NCI-H2171 (cell line): ENCODE results near the gene SF1.

ENCODE experiments used
- DNase-seq: peaks from one replicate; lab custom pipeline; 2025; lab: John Stamatoyannopoulos, UW

SF1 gene

DNA sequence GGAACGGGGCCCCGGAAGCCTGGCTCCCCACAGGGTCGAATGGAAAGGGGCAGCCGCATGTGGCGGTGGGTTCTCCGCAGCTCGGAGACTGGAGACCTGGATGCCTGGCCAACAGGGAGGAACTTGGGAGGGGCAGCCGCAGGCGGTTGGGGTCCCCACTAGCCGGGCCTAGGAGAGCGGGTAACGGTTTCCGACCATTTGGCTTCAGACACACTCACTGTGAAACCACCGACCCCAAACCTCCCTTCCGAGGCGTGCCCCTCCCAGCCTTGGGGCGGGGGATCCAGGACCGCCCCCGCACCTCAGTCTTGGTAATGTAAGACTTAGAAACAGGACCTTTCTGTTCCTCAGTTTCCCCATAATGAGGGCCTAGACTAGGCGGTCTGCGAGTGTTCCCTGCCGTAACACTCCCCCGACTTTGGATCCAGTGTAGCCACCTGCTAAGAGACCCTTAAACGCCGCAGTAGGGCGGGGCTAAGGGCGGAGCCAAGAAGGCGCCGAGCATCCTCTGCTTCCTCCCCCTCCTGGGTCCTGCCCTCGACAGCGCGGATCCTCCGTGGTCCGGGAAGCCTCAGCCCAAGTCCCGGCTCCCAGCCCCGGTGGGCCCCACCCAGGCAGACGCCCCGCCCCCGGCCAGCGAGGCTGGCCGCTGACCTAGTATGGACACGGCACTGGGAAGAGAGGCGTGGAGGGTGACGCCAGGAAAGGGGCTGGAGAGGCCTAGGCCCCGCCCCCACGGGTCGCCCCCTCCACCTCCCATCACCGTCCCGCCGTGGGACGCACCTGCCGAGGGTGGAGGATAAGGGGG lies 32.6 kb downstream of the SF1 start:
- no peak for DNase-seq

DNA sequence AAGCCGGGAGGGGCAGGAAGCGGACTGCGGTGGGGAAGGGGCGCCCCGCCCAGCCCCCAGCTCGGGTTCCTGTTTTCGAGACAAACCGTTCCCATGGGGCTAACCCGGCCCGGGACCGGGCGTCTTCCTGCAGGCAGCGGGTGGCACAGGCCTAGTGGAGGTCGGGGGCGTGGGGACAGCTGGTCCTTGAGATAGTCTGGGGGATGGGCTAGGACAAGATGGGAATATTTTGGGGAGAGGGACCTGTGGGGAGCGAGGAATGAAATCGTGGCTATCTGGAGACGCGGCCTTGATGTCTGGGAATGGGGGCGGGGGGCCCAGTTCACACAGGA lies 33.2 kb downstream of the SF1 start:
- peak; percentile 22 for DNase-seq

DNA sequence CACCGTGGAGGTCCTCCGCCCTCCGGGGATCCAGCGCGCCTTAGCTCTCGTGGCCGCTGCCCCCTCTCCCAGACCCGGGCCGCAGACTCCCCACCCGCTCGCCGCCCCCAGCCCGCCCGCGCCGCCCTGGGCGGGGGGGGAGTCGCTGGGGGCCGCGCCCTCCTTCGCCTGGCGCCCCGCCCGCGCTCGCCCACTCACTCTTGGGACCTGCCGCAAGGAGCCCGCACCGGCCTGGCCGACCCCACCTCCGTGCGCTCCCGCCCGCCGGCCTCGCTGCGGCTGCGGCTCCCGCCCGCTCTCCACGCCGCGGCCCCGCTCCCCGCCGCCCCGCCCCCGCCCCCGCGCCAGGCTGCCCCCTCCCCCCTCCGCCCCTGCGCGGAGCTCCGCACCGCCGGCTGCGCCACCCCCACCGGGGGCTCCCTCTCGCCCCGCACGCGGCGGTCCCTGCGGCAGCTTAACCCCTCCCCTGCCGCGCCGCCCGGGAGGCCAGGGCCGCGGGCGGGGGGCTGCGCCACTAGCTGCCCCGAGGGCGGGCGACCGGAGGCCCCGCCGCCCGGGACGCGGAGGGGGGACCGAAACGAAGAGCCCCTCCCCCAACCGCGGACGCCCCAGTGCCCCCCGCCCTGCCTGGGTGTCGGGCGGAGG lies 33.7 kb downstream of the SF1 start:
- DNase-seq: no peak

DNA sequence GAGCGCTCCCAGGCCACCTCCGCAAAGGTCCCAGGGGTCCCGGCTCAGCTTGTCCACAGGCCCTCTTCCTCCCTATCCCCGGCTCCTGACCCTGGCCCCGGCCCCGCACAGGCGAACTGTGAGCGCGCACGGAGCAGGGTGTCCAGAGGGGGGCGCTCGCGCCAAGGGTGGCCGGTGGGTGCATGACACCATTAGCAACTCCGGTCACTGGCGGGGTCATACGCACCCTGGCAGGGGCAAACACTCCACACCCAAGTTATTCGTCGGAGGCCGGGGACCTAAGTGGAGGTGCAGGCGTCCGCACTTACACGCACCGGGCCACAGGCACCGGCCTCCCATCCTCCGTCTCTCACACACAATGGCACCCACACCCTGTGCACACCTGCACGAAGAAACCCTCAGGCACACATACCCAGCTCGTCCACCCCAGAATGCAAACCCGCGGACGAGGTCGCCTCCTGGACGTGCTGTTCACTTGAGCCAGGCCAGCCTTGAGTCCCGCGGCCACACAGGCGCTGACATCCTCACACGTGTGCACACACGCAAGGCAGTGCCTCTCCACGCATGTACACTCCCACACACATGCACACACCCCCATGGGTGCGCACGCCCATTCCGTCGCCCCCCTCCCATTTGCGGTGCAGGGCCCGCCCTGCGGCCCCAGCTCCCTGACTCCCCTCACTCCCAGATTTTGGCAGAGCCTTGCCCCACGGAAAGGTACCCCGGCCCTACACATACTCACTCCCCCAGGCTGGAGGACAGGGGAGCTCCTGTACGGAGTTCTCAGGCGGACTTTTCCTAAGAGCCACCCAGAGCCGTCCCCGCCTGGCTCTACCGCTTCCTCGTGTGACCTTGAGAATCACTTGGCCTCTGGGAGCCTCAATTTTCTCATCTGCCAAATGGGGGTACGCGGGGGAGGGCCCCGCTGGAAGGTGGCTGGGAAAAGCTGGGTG lies 34.5 kb downstream of the SF1 start, which contains the start of gene RASGRP2:
RASGRP2 (minus strand) TSS at position 552 of the 953 bp plus-strand sequence. CDS start 1,276 bp downstream, outside the sequence.
- peak; percentile 20 for DNase-seq

DNA sequence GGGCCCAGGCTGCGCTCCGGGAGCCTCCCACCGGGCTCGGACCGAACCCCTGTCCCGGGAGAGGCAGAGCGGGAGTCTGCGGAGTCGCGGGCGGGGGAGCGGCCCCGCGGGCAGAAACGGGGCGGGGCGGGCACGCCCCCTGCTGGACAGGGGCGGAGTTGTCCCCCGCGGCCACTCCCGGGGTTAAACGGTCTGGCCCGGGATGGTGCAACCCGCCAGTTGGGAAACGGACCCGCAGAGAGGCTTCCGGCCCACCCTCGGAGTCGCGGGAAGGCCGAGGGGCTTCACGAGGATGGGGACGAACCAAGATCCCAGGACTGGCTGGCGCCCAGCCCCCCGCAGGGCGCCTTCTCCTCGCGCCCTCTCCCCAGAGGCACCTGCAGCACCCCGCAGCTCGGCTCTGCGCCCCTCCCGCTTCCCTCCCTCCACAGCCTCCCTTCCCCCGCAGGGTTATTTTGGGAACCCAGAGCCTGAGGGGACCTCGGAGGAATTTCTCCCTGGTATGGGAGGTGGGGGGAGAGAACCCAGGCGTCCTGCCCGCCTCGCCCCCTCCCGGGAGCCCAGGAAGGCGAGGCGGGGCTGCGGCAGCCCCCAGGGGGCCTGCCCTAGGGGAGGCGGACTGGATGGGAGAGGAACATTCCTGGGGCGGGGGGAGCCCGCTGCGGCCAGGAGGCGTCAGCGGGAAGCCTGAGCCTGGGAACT lies 35.3 kb downstream of the SF1 start:
- no peak for DNase-seq

DNA sequence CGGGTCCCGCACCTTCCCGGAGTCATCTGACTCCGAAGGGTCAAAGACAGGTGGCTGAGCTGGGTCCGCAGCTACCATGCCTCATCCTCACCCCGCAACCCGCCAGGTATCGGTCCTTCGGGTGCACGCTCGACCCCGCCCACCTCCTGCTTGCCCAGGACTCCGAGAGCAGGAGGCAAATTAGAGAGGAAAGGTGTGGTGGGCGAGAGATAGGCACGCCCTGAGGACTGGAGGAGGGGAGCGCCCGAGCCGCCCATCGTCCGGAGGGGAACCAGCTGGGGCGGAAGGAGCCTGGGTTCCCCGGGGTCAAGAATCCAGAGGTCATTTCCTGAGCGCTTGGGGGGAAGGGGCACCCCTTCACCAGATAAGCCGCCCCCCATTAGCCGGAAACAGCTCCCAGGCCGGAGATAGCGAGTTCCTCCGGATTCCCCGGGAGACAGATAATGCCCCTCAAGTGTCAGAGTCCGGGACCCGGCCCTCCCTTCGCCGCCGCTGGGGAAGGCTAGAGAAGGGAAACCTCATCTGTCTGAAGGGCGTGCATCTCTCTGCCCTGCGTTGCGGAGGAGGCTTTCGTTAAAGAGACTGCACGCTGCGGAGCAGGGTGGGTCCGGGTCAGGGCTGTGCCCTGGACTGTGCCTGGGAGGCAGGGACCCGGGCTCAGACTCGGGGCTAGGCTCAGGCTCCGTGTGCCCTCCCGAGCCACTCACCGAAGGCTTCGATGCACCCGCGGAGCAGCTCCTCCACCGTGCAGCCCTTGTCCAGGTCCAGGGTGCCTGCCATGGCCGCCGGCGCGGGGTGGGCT lies 36.1 kb downstream of the SF1 start:
- no peak for DNase-seq

DNA sequence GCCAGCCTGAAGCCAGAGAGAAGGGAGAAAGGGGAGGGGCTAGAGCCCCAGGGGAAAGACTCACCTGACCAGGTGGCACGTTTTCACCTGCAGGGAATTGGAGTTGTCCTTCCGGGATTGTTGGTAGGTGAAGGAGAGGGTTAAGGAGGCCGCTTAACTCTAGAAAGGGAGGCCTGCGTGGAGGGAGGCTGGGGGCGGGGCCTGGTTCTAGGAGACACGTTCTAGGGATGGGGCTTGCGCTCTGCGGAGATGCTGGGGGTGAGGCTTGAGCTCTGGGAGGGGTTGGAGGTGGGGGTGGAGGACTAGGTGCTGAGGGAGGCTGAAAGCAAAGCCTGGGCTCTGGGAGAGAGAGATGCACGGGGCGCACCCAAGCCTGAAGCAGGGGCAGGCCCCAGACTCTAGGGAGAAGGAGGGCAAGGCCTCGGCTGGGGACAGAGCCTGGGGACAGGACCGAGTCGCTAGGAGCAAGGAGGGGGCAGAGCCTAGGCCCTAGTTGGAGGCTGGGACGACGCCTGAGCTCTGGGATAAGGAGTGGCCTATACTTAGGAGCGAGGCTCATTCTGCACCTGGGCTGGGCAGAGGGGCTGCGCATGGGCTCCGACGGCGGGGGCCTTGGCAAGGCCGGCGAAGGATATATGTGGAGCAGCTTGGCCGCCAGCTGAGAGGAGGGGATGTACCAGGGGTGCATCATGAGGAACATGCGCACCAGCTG lies 36.8 kb downstream of the SF1 start:
- no peak for DNase-seq

DNA sequence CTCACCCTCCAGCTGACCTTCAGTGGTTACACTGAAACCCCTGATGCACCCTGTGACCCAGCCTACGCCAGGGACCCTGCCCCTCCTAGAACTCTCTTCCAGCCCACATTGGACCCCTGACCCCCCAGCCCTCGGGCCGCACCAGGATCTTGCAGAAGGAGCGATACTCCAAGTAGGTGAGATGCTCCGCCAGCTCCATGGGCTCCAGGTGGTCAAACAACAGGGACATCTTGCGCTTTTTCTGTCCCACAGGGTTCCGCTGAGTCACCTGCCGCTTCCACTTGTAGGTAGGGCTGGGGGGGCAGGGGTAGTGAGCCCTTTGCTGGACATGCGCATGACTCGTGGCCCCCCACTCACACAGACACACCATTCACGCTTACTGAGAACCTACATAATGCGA lies 38.5 kb downstream of the SF1 start:
- no peak for DNase-seq

DNA sequence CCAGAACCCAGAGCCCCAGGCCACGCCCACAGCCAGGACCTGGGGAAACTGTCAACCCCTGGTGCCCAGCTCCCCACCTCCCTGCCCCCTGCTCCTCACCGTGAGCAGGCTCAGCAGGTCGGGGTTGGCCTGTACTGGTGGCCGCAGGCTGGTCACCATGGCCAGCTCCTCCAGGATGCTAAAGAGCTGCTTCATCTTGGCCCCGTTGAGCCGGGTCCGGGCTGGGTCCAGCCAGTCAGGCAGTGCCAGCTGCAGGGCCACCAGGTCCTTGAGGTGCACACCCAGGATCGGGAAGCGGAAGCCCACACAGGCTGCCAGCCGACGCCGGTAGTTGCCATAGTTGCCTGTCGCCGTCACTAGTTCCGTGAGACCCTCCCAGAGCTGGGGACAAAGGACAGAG lies 41.7 kb downstream of the SF1 start:
- DNase-seq: no peak

DNA sequence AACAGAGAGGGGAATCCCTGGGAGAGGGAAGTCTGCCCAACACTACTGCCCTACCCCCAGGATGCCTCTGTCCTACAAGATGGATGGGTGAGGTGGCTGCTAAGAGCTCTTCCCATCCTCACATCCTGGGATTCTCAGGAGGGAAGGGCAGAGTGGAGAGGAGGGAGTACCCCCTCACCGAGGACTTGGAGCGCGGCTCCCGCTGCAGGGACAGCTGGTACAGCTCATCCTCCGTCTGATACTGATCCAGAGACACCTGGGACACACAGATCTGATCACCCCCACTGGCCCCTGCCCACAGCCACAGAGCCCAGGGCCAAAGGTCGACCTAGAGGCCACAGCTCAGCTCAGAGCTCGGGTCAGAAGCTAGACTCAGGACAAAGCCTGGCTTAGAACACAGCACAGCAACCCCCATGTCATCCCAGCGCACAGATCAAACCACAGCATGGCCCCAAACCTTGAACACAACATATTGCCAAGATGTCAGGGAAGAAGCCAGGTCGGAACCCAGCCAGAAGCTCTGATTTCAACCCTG lies 42.5 kb downstream of the SF1 start:
- no peak for DNase-seq

DNA sequence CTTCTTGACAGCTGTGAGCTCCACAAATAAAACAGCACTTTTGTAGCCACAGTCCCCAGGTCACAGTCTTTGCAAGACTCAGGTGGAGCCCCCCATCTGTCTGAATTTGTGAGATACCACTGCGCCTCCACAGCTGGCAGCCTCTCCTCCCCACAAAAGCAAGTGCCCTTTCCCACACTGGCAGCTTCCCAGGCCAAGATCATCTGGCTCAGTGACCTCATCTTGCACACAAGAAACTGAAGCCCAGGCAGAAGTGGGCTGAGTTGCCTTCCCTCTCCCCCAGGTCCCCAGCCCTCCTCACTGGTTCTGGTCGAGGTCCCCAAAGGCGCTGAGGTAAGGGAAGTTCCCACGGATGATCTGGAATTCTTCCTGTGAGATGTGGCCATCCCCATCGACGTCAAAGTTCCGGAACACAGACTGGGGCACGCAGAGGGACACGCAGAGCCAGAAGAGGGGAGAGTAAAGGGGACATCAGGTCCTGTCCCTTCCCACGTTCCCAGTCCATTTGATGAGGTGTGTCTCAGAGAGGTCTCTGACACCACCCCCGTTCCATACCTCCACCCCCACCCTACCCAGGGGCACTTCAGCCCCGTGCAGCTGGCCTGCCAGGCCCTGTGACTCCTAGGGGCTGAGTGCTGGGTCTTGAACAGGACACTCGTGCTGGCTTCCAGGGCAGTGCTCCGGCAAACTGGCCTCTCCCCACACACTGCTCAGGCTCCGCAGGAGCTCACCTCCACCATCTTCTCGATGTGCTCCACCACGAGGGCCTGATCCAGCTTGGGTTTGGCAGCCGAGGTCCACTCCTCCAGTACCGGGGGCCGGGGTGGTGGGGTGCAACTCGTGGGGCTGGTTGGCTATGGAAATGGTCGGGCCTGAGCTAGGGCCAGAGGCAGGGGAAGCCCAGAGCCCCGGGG lies 43.3 kb downstream of the SF1 start:
- no peak for DNase-seq

DNA sequence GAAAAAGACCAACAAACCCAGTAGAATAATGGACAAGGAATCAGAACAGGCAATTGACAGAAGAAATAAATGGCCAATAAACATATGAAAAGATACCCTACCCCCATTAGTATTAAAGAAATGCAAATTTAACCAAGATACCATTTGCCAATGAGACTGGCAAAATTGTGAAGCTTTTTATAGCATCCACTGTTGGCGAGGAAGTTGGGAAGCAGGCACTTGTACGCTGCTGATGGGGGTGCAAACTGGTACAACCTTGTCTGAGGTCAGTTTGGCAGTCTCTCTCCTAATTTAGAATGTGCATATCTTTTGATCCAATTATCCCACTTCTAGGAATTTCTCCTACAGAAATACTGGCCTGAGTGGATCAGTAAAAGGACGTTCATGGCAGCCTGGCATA lies 46.7 kb downstream of the SF1 start:
- no peak for DNase-seq

DNA sequence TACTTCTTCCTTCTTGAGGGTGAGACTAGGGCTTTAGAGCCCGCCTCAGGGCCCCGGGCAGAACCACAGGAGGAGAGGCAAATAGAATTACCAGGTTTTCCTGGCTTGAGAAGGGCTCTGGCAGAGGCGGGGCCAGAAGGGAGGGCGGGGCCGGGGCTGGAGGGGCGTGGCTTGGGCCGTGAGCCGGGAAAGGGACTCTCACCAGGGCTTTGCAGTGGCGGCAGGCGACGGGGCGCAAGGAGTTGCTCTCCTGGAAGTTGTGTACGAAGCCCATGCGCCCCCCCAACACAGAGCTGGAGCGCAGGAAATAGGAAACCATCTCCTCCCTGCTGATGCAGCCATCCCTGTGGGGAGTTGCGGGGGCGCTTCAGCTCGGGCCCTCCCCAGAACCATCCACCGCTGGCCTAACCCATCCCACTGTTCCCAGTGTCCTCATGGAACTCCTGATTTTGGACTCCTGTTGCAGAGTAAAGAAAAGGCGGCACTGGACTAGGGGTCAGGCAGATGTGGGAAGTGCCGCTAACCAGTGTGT lies 48.4 kb downstream of the SF1 start:
- no peak for DNase-seq

DNA sequence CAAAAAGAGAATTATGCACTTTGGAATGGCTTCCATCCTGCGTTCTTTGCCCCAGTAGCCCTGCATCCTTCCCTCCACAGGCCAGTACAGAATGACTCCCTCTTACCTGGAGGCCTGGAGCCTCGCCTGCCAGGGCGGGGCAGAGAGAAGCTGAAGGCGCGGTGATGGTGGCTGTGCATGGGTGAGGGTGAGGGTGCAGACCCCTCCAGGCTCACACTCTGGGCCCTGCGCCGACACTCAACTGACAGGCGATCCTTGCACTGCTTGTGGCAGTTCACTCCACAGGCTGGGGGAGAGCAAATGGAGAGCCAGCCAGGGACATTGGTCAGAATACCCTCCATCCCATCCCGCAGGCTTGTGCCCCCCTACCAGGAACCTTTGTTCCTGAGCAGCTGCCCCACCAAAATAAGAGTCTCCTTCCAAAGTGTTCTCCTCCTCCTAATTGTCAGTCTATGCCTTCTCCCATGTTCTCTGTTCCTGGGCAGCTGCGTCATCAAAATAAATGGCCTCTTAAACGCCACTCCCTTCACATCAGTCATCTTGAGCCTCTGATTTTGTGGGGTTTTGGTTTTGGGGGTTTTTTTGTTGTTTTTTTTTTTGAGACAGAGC lies 49.5 kb downstream of the SF1 start:
- no peak for DNase-seq

DNA sequence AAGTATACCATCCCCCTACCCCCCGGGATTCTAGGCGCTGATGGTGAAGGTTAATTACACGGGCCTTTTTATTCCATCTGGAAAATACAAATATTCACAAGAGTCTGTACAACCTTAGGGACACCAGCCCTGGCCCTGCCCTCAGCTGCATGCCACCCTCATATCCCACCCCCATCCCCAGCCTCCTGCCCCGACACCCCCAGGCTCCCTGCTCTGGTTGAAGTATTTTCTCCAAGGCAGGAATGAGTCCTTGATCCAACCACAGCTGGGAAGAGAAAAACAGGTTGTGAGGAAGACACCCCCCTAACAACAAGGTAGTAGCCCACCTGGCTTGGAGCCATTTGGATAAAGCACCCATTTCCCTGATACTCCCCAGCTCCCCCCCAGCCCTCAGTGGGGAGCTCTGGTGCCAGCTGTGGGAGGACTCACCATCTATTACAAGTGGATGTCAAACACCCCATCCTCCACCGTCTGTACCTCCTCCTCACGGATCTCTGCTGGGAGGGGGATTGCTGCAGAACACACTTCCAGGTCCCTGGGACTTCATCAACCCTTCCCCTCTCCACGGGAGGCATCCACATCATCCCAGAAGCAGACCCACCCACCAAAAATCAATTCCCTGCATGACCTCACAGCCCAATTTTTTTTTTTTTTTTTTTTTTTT lies 51.3 kb downstream of the SF1 start:
- no peak for DNase-seq

DNA sequence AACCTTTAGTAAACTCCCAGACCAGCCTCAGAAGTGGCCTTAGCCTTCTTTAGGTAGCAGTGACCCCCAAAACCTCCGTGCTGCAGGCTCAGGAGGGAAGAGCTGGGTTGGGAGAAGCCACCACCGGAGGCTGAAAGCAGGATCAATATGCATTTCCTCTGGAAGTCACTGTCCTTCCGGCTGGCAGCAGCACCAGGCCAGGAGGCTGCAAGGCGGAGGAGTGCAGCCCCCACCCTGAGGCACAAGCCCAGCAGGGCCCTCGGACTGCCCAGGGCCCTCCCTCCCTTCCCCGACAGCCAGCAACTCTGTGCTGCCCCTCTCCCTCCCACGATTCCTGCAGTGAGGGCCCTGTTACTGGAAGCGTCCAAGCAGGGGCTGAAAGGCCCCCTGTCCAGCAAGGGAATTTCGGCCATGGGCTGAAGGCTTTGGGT lies 52.1 kb downstream of the SF1 start:
- DNase-seq: no peak

DNA sequence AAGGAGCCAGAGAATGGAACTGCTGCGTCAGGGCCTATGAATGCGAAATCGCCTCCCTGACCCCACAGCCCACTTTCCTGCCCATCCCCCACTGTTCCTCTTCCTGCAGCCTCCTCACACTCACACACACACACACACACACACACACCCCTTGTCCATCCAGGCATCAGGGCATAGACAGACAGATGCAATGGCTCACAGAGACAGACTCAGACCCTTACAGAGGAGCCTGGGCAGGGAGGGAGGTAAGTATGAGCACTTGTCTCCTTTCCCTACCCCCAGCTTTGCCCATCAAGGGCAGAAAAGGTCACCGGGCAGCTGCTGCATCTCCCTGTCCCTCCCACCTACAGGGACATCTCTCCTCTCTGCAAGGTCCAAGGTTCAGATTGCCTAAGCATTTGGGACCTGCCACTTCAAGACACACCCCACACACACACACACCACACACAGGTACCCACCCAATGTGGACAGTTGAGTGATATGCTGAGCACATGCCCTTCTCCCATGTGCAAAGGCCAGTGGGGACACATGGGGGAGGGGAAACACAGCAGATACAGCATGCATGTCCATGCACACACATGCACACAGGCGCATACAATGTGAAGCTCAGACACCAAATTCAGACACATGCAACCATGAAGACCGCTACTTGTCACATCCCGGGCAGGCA lies 53.3 kb downstream of the SF1 start:
- DNase-seq: no peak
